ENCODE results near the gene MID2. TPM values are rescaled to one million over a fixed set of nuclear protein-coding genes. Genes with fewer than 3 reads are reported as not detected.
"Not testable (repeated sequence)": the region's sequence is repeated elsewhere in the genome, so short reads cannot be mapped to it uniquely, and the experiment has no call there.

The MID2 gene
- total and polyA plus RNA-seq, 4 donors = 2.4 to 44.1 (median 10.4) TPM

DNA sequence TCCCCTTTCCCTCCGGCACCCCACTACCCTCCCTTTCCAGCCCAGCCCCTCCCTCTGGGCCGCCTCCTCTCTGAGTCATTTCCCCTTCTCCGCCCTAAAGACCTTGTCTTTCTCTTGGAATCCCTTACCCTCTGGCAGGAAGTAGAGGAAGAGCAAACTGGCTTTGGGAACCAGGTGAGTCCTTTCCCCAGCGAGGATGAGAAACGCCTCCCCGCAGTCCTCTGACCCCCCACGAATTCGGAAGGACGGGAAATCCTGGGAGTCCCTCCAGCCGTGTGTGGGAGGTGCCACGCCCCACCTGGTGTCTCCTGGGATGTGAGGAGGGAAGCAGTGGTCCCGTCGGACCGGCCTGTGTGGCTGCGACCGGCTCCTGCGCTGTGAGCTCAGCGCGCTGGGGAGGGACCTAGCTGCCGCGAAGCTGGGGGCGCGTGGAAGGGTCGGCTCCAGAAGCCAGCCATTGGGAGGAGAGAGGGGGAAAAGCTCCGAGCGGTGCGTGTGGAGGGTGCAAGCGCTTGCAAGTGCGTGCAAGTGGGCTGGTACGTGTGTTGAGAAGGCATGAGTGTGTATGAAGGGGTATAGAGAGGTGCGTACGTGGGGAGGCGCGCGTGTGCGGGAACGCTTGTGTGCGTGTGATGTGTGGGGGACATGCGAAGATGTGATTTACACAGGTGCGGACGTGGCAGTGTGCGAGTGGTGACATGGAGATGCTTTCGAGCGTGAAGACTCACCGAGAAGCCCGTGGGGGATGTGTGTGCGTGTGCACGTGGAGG, 110.2 kb downstream of the MID2 start:
- H3K9ac ChIP-seq (ENCODE audit: insufficient read depth in 1 of 2, low read length in 2 of 2) = no peak overlapping the region
- DNase-seq (peak in 1 of 3 donors; percentile 1), ATAC-seq (ENCODE audit: insufficient read depth, low FRiP score) (no peak)
- H3K9me3 ChIP-seq (ENCODE audit: control insufficient read depth in 4 of 4, insufficient read depth in 3 of 4, low read length in 3 of 4) = peaks cover 0 to 7% (median 0%) of the 10 kb centered on the region in 4 donors
- no peaks in the 10 kb centered on the region for H3K36me3 ChIP-seq (ENCODE audit: control insufficient read depth in 4 of 4, insufficient read depth in 4 of 4, low read length in 4 of 4)
- H3K4me1 ChIP-seq (ENCODE audit: control insufficient read depth in 5 of 5, insufficient read depth in 5 of 5, low read length in 5 of 5) = peaks cover 0 to 5% (median 0%) of the 10 kb centered on the region in 5 donors
- peaks cover 2 to 34% (median 10%) of the 10 kb centered on the region in 3 donors for H3K27me3 ChIP-seq (ENCODE audit: control insufficient read depth in 3 of 3, insufficient read depth in 3 of 3, low read length in 2 of 3)
- 14 to 39% methylated on average over 42 to 48 of the region's 48 CpGs for WGBS, 2 donors
- H3K4me3 ChIP-seq = no peak overlapping the region
- no peak overlapping the region for H3K27ac ChIP-seq (ENCODE audit: low read depth in 1 of 2, low read length in 1 of 2)
- TF ChIP-seq, protein P1, sequence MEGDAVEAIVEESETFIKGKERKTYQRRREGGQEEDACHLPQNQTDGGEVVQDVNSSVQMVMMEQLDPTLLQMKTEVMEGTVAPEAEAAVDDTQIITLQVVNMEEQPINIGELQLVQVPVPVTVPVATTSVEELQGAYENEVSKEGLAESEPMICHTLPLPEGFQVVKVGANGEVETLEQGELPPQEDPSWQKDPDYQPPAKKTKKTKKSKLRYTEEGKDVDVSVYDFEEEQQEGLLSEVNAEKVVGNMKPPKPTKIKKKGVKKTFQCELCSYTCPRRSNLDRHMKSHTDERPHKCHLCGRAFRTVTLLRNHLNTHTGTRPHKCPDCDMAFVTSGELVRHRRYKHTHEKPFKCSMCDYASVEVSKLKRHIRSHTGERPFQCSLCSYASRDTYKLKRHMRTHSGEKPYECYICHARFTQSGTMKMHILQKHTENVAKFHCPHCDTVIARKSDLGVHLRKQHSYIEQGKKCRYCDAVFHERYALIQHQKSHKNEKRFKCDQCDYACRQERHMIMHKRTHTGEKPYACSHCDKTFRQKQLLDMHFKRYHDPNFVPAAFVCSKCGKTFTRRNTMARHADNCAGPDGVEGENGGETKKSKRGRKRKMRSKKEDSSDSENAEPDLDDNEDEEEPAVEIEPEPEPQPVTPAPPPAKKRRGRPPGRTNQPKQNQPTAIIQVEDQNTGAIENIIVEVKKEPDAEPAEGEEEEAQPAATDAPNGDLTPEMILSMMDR (IDR thresholded peaks at IDR 0.05; ENCODE audit: control extremely low read depth, extremely low read depth) = no peak

DNA sequence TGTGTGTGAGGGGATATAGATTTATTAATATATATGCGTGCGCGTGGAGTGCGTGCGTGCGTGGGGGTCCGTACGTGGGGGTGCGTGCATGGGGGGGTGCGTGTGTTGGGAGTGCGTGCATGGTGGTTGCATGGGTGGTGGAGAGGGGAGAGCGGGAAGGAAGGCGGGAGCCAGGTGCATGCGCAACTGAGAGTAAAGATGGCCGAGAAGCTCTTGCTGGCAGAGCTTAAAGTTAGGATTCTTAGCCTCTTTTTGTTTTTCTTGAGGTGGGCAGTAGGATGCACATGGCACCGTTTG, 110.7 kb downstream of the MID2 start:
- 42 to 56% methylated on average over 16 of the region's 16 CpGs for WGBS, 2 donors
- H3K4me3 ChIP-seq = no peak overlapping the region

GRCh38 chrX:107940095-107940494, 114.4 kb downstream of the MID2 start:
- WGBS, 2 donors = 72 to 77% methylated on average over 3 of the region's 3 CpGs
- Histone ChIP-seq H3K9ac (ENCODE audit: insufficient read depth in 1 of 2, low read length in 2 of 2) (no peak overlapping the region), H3K36me3 (ENCODE audit: control insufficient read depth in 4 of 4, insufficient read depth in 4 of 4, low read length in 4 of 4) (no peaks in the 10 kb centered on the region), H3K9me3 (ENCODE audit: control insufficient read depth in 4 of 4, insufficient read depth in 3 of 4, low read length in 3 of 4) (peaks cover 0 to 7% (median 0%) of the 10 kb centered on the region in 4 donors), H3K27me3 (ENCODE audit: control insufficient read depth in 3 of 3, insufficient read depth in 3 of 3, low read length in 2 of 3) (peaks cover 0 to 25% (median 13%) of the 10 kb centered on the region in 3 donors), H3K4me1 (ENCODE audit: control insufficient read depth in 5 of 5, insufficient read depth in 5 of 5, low read length in 5 of 5) (peaks cover 0 to 5% (median 0%) of the 10 kb centered on the region in 5 donors), H3K27ac (ENCODE audit: low read depth in 1 of 2, low read length in 1 of 2) (no peak overlapping the region), H3K4me3 (no peak overlapping the region)
- TF ChIP-seq, protein P1 (IDR thresholded peaks at IDR 0.05; ENCODE audit: control extremely low read depth, extremely low read depth) = no peak
- ATAC-seq (ENCODE audit: insufficient read depth, low FRiP score) (no peak), DNase-seq (peak in 1 of 3 donors; percentile 6)

More for the DNA sequence above, 110.7 kb downstream of the MID2 start:
- Histone ChIP-seq H3K9me3 (ENCODE audit: control insufficient read depth in 4 of 4, insufficient read depth in 3 of 4, low read length in 3 of 4) (peaks cover 0 to 7% (median 0%) of the 10 kb centered on the region in 4 donors), H3K9ac (ENCODE audit: insufficient read depth in 1 of 2, low read length in 2 of 2) (no peak overlapping the region), H3K4me1 (ENCODE audit: control insufficient read depth in 5 of 5, insufficient read depth in 5 of 5, low read length in 5 of 5) (peaks cover 0 to 5% (median 0%) of the 10 kb centered on the region in 5 donors), H3K36me3 (ENCODE audit: control insufficient read depth in 4 of 4, insufficient read depth in 4 of 4, low read length in 4 of 4) (no peaks in the 10 kb centered on the region), H3K27ac (ENCODE audit: low read depth in 1 of 2, low read length in 1 of 2) (no peak overlapping the region), H3K27me3 (ENCODE audit: control insufficient read depth in 3 of 3, insufficient read depth in 3 of 3, low read length in 2 of 3) (peaks cover 2 to 34% (median 10%) of the 10 kb centered on the region in 3 donors)
- no peak for DNase-seq
- TF ChIP-seq, protein P1 (IDR thresholded peaks at IDR 0.05; ENCODE audit: control extremely low read depth, extremely low read depth) = no peak
- ATAC-seq (ENCODE audit: insufficient read depth, low FRiP score) = no peak

- H3K4me1 ChIP-seq (ENCODE audit: control insufficient read depth in 5 of 5, insufficient read depth in 5 of 5, low read length in 5 of 5); H3K27ac ChIP-seq (ENCODE audit: low read depth in 1 of 2, low read length in 1 of 2); H3K4me3 ChIP-seq; H3K9me3 ChIP-seq (ENCODE audit: control insufficient read depth in 4 of 4, insufficient read depth in 3 of 4, low read length in 3 of 4); DNase-seq; H3K27me3 ChIP-seq (ENCODE audit: control insufficient read depth in 3 of 3, insufficient read depth in 3 of 3, low read length in 2 of 3); H3K36me3 ChIP-seq (ENCODE audit: control insufficient read depth in 4 of 4, insufficient read depth in 4 of 4, low read length in 4 of 4); H3K9ac ChIP-seq (ENCODE audit: insufficient read depth in 1 of 2, low read length in 2 of 2); ATAC-seq (ENCODE audit: insufficient read depth, low FRiP score): not testable (repeated sequence)
Measured at GRCh38 chrX:107955337-107955736, 129.7 kb downstream of the MID2 start.

All from lung (tissue), 12 donors.